HK-2 (cell line): Measurements from ENCODE around the gene FRMD1.

Experiments
- DNase-seq: peaks from one replicate; pipeline ENCODE4 v3.0.0-alpha.2; 2018; ENCODE audit not compliant: unreplicated experiment

FRMD1 gene

DNA sequence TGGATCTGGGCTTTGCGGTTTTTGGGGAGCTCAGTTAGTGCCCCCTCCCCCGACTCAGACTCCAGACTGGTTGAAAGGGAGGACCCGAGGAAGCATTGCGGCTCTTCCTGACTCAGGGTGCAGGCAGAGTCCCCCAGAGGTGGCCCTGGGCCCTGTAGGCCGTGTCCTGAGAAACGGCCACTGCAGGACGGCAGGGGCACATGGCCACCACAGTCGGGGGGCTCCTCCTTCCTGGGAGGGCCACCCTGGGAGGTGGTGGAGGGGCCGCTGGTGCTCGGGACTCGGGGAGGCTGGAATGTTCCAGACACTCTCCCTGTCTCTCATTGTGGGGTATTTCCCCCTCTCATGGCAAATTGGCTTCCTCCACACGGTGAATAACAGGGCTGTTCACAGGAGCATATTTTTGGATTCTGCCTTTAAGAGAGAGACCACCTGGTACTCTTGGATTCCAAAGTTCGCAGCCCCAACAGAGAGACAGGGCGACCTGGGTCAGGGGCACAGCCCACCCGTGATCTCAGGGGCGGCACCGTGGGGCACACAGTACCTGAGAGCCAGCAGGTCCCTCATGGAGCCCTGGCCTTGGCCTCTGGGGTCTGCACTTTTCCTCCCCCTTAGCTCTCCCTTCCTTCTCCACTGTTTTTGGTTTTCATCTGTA, 35.7 kb downstream of the FRMD1 start:
- DNase-seq = no peak

DNA sequence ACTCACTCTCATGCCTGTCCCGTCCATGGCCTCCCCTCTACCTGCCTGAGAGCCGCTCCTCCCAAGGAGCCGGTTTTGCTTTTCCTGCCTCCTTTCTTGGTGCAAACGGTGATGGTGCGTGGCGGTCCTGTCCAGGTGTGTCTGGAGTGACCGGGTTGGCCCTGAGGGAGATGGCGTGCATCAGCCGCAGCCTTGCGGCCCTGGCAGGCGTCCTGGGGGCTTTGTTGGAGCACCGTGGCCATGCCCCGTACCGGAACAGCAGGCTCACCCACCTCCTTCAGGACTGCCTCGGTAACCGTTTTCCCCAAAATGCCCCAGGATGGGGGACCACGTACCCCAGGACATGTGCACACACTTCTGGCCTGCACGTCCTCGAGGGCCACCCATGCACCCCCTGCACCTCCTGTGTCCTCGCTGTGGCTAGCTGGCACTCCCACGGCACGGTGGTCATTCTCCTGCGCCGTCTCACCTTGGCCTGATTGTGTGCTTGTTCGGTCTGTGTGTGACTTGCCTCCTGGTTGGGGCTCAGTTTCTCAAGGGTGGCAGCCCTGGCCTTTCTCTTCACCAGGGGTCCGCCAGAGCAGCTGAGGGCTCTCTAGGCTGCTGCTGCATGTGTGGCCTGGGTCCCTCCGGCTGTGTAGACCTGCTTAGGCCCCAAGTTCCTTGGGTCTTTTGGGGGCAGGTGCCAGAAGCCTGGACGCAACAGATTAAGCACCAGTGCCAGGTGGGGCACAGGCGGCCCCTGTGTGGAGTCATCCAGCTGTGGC, 36.4 kb downstream of the FRMD1 start:
- no peak for DNase-seq

GRCh38 chr6:168041928-168042327, 37.1 kb downstream of the FRMD1 start:
- DNase-seq = no peak

- no peak for DNase-seq
Measured at GRCh38 chr6:168040856-168041496, 38.0 kb downstream of the FRMD1 start.

- DNase-seq = no peak
Measured at GRCh38 chr6:168039849-168040248, 39.2 kb downstream of the FRMD1 start.

- no peak for DNase-seq
Measured at GRCh38 chr6:168039301-168039700, 39.7 kb downstream of the FRMD1 start.

DNA sequence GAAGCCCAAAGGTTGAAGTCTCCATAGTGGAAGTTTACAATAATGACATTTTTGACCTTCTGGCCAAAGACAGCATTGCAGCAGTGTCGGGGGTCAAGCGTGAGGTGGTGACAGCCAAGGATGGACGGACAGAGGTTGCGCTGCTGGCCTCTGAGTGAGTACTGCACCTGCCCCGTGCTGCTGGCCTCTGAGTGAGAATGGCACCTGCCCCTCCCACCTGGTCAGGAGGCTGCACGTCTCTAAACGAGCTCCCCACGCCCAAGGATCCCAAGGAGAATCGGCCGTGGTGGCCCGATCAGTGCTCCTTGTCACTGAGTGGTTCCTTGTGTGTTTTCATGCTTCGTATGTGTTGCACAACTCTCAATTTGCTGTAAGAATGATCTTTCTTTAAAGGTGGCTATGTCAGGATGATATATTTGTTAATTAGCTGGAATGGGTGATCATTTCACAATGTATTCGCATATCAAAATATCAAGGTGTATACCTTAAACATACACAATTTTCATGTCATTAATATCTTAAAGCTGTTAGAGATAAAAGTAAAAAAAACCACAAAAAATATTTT, 40.4 kb downstream of the FRMD1 start:
- DNase-seq = no peak

GRCh38 chr6:168037856-168038255, 41.2 kb downstream of the FRMD1 start:
- no peak for DNase-seq

DNA sequence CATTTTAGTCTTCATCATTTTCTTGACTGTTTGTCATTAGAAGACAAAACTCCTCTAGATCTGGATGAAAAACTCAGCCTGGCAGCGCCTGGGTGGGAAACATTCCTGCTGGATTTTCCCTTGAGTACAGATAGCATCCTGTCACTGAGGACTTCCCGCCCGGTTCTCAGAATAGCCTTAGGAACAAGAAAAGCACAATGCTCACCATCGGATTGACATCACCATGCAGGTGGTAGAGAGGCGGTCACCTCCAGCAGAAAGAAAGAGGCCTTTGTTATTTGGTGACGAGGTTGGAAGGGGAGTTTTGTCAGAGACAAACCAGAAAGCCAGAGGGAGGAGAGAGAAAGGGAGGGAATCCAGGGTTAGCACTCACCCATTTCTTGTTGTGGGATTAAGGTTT, 41.8 kb downstream of the FRMD1 start:
- no peak for DNase-seq

GRCh38 chr6:168035661-168036545, 43.1 kb downstream of the FRMD1 start:
- no peak for DNase-seq

- DNase-seq = no peak
Measured at GRCh38 chr6:168035098-168035660, 43.8 kb downstream of the FRMD1 start.

DNA sequence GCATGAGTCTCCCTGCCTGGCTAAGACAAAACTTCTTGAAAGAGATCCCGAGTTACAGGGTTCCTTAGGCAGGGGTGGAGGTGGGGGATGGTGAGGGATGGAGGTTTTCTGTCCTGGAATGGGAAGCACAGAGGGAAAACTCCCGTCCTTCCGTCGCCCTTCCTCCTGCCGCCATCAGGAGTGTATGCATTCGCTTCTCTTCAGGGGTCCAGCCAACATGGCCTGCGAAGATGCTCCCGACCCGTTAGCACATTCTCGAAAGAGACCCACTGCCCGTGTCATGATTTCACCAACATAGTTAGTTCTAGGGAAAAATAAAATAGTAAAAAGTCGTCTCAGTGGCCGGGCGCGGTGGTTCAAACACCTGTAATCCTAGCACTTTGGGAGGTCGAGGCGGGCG, 44.5 kb downstream of the FRMD1 start:
- no peak for DNase-seq

GRCh38 chr6:168033791-168034190, 45.2 kb downstream of the FRMD1 start:
- DNase-seq = no peak

GRCh38 chr6:168032005-168032760, 46.8 kb downstream of the FRMD1 start:
- DNase-seq = peak; percentile 64

GRCh38 chr6:168031411-168031971, 47.5 kb downstream of the FRMD1 start:
- DNase-seq = no peak

DNA sequence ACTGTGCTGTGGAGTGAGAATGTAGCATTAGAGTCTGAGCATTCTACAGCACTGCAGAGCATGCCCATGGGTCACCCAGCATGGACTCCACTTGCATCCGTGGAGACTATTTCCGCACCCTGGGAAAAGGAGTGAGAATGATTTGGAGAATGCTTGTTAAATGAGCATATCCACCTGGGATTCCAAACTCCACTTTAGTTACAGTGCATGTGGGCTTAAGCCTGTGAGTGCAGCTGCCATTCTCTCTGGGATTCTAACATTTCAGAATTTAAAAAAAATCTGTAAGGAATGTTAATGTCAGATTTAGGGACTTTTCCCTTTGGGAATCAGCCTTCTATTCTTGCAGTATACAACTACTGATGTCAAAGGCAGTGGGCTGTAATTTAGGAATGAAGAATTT, 48.1 kb downstream of the FRMD1 start:
- DNase-seq = no peak

GRCh38 chr6:168030218-168030746, 48.7 kb downstream of the FRMD1 start:
- no peak for DNase-seq

DNA sequence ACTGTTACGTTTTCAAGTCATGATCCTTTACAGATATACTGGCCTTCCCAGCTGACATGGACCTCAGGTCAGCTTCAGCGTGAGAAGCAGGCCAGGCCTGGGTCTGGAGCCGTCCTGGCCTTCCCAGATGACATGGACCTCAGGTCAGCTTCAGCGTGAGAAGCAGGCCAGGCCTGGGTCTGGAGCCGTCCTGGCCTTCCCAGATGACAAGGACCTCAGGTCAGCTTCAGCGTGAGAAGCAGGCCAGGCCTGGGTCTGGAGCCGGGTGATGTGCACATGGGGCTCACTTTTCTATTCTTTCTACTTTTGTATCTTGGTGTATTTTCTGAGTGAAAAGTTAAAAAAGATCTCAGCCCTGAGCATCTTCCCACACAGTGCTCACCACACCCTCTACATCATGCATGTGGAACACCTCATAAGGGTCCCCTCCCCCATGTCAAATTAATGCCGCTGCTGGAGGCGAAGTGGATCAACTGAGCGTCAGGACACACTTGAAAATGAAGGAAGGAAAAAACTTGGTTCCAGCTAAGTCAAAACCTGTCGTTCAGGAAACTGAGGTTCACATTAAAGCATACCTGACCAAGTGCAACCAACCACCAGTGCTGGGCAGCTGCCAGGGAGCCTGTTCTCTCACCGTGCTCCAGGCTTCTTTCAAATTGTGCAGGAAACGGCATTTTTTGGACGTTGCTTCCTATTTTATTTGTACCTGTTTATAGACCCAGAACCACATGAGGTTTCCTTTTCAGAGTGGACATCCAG, 49.4 kb downstream of the FRMD1 start:
- DNase-seq = no peak

DNA sequence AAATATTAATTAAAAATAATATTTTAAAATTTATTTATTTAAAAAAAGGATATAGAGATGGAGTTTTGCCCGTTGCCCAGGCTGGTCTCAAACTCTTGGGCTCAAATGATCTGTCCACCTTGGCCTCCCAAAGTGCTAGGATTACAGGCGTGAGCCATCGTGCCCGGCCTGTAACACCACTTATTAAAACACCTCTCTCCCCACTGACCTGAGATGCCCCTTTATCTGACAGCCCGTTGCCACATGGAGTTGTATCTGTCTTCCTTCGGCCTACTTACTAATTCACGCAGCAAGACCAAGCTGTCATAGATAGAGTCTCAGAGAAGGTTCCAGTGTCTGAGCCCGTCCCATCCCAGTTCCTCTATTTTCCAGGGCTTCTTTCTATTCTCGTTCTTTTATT, 50.8 kb downstream of the FRMD1 start:
- no peak for DNase-seq
